Epithelial cell of proximal tubule (primary cell): ENCODE measurements around the gene TMEM141. TPM values are rescaled to one million over a fixed set of nuclear protein-coding genes. Genes with fewer than 3 reads are reported as not detected.
A peak's percentile ranks its signal among the peaks of the same experiment; 100 is the strongest.
"Not testable (repeated sequence)": the region's sequence is repeated elsewhere in the genome, so short reads cannot be mapped to it uniquely, and the experiment has no call there.

Experiments
- DNase-seq: peaks from one replicate; pipeline ENCODE4 v3.0.0-alpha.2; 2011; ENCODE audit warnings: low read depth
- H3K4me3 ChIP-seq: 2 replicates; pipeline ENCODE4 v1.5.1; 2011; ENCODE audit warnings: low read depth, mild to moderate bottlenecking, low read length
- CTCF ChIP-seq: conservative IDR thresholded peaks from 2 replicates; pipeline ENCODE4 v1.5.1; 2012; ENCODE audit warnings: low read depth, mild to moderate bottlenecking, low read length
- total RNA-seq: library from RNA; depleted of rRNA; stranded (reverse); fragments of >200 nt; gene quantifications from 2 replicates; pipeline ENCODE4 v1.2.3, GENCODE V29; 2015

The TMEM141 gene
- total RNA-seq, 1 donor from 2014 or later: 108 TPM

GRCh38 chr9:136840877-136841645, 49.9 kb downstream of the TMEM141 start:
- H3K4me3 ChIP-seq: no peak overlapping the region
- no peak for DNase-seq
- TF ChIP-seq CTCF: no peak

GRCh38 chr9:136841646-136842379, 50.7 kb downstream of the TMEM141 start:
- peak overlapping the region; percentile 65 for H3K4me3 ChIP-seq
- DNase-seq: not testable (repeated sequence)

GRCh38 chr9:136842380-136842948, 51.3 kb downstream of the TMEM141 start, which contains the start of gene AJM1:
AJM1 (plus strand) TSS chr9:136842478; CDS start chr9:136844415, 1,937 bp downstream.
- H3K4me3 ChIP-seq: peak within 1 kb of the TSS; percentile 65
- peak; percentile 78 for TF ChIP-seq CTCF
- DNase-seq: not testable (repeated sequence)

Other genes with a start within 250 kb of the TMEM141 start
- gene NOTCH1, start 245.3 kb upstream of the TMEM141 start, total RNA-seq: 17.1 and 39.7 TPM in 2 replicates
- gene EGFL7, start 128.4 kb upstream of the TMEM141 start, total RNA-seq: 15.6 and 35.0 TPM in 2 replicates
- 40.5 and 71.3 TPM in 2 replicates for gene AGPAT2, start 103.9 kb upstream of the TMEM141 start, total RNA-seq
- 11.4 and 20.3 TPM in 2 replicates for gene DIPK1B, start 78.8 kb upstream of the TMEM141 start, total RNA-seq
- not detected in 2 replicates for gene LCN10, start 48.4 kb upstream of the TMEM141 start, total RNA-seq
- not detected in 2 replicates for gene LCN6, start 42.8 kb upstream of the TMEM141 start, total RNA-seq
- not detected in 2 replicates for gene LCN8, start 33.1 kb upstream of the TMEM141 start, total RNA-seq
- gene LCN15, start 26.8 kb upstream of the TMEM141 start, total RNA-seq: not detected in 2 replicates
- 0.06 TPM in 1 of 2 replicates, not detected in the other for gene CCDC183, start 5.0 kb downstream of the TMEM141 start, total RNA-seq
- gene RABL6, start 16.6 kb downstream of the TMEM141 start, total RNA-seq: 114 and 160 TPM in 2 replicates
- 0.51 and 2.2 TPM in 2 replicates for gene AJM1, start 51.1 kb downstream of the TMEM141 start, total RNA-seq
- gene PHPT1, start 58.1 kb downstream of the TMEM141 start, total RNA-seq: 101 and 114 TPM in 2 replicates
- gene MAMDC4, start 61.0 kb downstream of the TMEM141 start, total RNA-seq: 1.2 and 4.8 TPM in 2 replicates
- gene EDF1, start 75.0 kb downstream of the TMEM141 start, total RNA-seq: 403 and 419 TPM in 2 replicates
- 21.0 and 26.1 TPM in 2 replicates for gene TRAF2, start 95.2 kb downstream of the TMEM141 start, total RNA-seq
- 124 and 149 TPM in 2 replicates for gene FBXW5, start 153.4 kb downstream of the TMEM141 start, total RNA-seq
- not detected in 2 replicates for gene C8G, start 153.9 kb downstream of the TMEM141 start, total RNA-seq
- gene LCN12, start 160.9 kb downstream of the TMEM141 start, total RNA-seq: 1.2 TPM in 1 of 2 replicates, not detected in the other
- not detected in 2 replicates for gene PTGDS, start 186.2 kb downstream of the TMEM141 start, total RNA-seq
- gene LCNL1, start 191.6 kb downstream of the TMEM141 start, total RNA-seq: not detected in 2 replicates
- 70.1 and 81.7 TPM in 2 replicates for gene PAXX, start 201.1 kb downstream of the TMEM141 start, total RNA-seq
- gene CLIC3, start 205.2 kb downstream of the TMEM141 start, total RNA-seq: 2.2 and 2.4 TPM in 2 replicates
- 3.0 and 7.6 TPM in 2 replicates for gene ABCA2, start 236.9 kb downstream of the TMEM141 start, total RNA-seq
- gene FUT7, start 240.7 kb downstream of the TMEM141 start, total RNA-seq: not detected in 2 replicates